Ishikawa (cell line): ENCODE data around the gene TPRG1L.

Experiments
- CEBPB ChIP-seq: IDR thresholded peaks from 2 replicates; pipeline ENCODE4 v1.6.1; 2012
- CREB1 ChIP-seq: IDR thresholded peaks from 2 replicates; pipeline ENCODE4 v1.6.1; 2012; ENCODE audit warnings: low read depth
- EGR1 ChIP-seq: IDR thresholded peaks from 2 replicates; pipeline ENCODE4 v1.6.1; 2012
- EP300 ChIP-seq: IDR thresholded peaks from 2 replicates; pipeline ENCODE4 v1.6.1; 2012; ENCODE audit warnings: borderline replicate concordance
- FOXM1 ChIP-seq: IDR thresholded peaks from 2 replicates; pipeline ENCODE4 v1.6.1; 2012; ENCODE audit warnings: low read depth, borderline replicate concordance
- MAX ChIP-seq: IDR thresholded peaks from 2 replicates; pipeline ENCODE4 v1.6.1; 2012
- NFIC ChIP-seq: IDR thresholded peaks from 2 replicates; pipeline ENCODE4 v1.6.1; 2012
- RAD21 ChIP-seq: IDR thresholded peaks from 2 replicates; pipeline ENCODE4 v1.6.1; 2012; ENCODE audit warnings: low read depth
- TAF1 ChIP-seq: IDR thresholded peaks from 2 replicates; pipeline ENCODE4 v1.6.1; 2012; ENCODE audit warnings: low read depth, mild to moderate bottlenecking
- TCF12 ChIP-seq: IDR thresholded peaks from 2 replicates; pipeline ENCODE4 v1.6.1; 2012; ENCODE audit warnings: low read depth
- TEAD4 ChIP-seq: IDR thresholded peaks from 2 replicates; pipeline ENCODE4 v1.6.1; 2012
- USF1 ChIP-seq: IDR thresholded peaks from 2 replicates; pipeline ENCODE4 v1.6.1; 2012
- ZBTB7A ChIP-seq: IDR thresholded peaks from 2 replicates; pipeline ENCODE4 v1.6.1; 2012; ENCODE audit warnings: low read depth
- TF ChIP-seq, protein P1 (sequence below): IDR thresholded peaks from 2 replicates; pipeline ENCODE4 v1.6.1; 2012; ENCODE audit warnings: low read depth, mild to moderate bottlenecking

Gene TPRG1L

GRCh38 chr1:3677484-3677883, 52.7 kb downstream of the TPRG1L start:
- TF ChIP-seq EP300 (no peak), ZBTB7A (no peak), EGR1 (no peak)

GRCh38 chr1:3678361-3679097, 53.7 kb downstream of the TPRG1L start:
- no peak for TF ChIP-seq CEBPB
- no peak for TF ChIP-seq MAX
- no peak for TF ChIP-seq RAD21
- TF ChIP-seq TCF12 = no peak
- TF ChIP-seq CREB1 = no peak
- TF ChIP-seq, protein P1, sequence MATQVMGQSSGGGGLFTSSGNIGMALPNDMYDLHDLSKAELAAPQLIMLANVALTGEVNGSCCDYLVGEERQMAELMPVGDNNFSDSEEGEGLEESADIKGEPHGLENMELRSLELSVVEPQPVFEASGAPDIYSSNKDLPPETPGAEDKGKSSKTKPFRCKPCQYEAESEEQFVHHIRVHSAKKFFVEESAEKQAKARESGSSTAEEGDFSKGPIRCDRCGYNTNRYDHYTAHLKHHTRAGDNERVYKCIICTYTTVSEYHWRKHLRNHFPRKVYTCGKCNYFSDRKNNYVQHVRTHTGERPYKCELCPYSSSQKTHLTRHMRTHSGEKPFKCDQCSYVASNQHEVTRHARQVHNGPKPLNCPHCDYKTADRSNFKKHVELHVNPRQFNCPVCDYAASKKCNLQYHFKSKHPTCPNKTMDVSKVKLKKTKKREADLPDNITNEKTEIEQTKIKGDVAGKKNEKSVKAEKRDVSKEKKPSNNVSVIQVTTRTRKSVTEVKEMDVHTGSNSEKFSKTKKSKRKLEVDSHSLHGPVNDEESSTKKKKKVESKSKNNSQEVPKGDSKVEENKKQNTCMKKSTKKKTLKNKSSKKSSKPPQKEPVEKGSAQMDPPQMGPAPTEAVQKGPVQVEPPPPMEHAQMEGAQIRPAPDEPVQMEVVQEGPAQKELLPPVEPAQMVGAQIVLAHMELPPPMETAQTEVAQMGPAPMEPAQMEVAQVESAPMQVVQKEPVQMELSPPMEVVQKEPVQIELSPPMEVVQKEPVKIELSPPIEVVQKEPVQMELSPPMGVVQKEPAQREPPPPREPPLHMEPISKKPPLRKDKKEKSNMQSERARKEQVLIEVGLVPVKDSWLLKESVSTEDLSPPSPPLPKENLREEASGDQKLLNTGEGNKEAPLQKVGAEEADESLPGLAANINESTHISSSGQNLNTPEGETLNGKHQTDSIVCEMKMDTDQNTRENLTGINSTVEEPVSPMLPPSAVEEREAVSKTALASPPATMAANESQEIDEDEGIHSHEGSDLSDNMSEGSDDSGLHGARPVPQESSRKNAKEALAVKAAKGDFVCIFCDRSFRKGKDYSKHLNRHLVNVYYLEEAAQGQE = no peak
- TF ChIP-seq USF1 = no peak
- no peak for TF ChIP-seq TEAD4
- TF ChIP-seq TAF1 = no peak
- TF ChIP-seq ZBTB7A = no peak
- TF ChIP-seq NFIC = no peak

GRCh38 chr1:3679098-3679555, 54.3 kb downstream of the TPRG1L start:
- TF ChIP-seq EP300 (no peak), TEAD4 (no peak), FOXM1 (no peak), TAF1 (no peak), CREB1 (no peak), CEBPB (no peak), MAX (no peak), RAD21 (no peak), NFIC (no peak), USF1 (no peak), ZBTB7A (no peak)
